HG03565 (cell line): ENCODE data around the gene SPHK1.

ENCODE experiments used
- ATAC-seq: cut with Tn5 transposase; IDR thresholded peaks from one replicate; pipeline ENCODE4 v1.9.1; 2021; ENCODE audit warnings: mild to moderate bottlenecking, moderate library complexity; ENCODE audit not compliant: unreplicated experiment

SPHK1 gene

DNA sequence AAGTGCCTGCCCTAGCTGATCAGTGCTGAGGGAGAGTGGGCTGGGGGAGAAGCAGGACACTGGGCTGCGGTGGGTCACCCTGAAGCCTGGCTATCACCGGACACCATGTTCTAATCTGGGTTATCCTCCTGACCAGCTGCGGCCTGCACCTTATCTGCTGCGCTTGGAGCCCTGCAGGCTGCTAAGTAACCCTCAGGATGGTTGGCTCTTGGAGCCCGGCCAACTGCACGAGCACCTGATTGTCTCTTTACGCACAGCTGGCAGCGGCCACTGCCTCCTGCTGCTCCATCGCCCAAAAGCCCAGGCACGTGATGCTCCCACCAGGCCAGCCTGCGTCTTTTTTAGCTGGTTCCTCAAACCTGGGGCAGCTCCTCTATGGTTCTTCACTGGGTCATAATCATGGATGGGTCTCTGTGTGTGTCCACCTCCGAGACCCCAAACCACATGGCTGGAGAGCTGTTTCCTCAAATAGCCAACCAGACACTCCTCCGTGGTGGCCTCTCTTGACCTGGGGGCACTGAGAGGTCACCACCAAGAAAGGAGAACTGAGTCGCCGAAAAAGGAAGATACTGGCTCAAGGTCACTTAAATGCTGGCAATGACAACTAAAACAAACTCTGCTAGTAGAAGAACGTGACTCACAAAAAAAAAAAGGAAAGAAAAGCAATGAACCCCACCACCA is 21.7 kb downstream of the SPHK1 start:
- no peak for ATAC-seq

DNA sequence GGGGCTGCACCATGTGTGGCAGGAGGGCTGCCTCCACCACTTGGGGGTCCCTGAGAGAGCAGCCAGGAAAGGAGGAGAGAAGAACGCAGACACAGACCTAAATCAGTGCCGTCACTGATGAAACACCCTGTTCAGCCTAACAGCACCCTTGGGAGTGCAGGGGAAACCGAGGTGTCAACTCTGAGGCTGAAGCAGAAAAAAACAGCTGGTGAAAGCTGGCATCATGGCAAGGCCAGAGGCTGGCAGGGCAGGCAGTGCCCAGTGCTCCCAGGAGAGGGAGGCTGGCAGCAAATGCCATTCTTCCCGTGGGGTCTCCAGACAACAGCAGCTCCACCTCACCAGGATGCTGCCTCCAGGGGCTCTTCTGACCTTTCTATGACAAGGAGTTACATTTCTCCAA is 23.1 kb downstream of the SPHK1 start:
- no peak for ATAC-seq

DNA sequence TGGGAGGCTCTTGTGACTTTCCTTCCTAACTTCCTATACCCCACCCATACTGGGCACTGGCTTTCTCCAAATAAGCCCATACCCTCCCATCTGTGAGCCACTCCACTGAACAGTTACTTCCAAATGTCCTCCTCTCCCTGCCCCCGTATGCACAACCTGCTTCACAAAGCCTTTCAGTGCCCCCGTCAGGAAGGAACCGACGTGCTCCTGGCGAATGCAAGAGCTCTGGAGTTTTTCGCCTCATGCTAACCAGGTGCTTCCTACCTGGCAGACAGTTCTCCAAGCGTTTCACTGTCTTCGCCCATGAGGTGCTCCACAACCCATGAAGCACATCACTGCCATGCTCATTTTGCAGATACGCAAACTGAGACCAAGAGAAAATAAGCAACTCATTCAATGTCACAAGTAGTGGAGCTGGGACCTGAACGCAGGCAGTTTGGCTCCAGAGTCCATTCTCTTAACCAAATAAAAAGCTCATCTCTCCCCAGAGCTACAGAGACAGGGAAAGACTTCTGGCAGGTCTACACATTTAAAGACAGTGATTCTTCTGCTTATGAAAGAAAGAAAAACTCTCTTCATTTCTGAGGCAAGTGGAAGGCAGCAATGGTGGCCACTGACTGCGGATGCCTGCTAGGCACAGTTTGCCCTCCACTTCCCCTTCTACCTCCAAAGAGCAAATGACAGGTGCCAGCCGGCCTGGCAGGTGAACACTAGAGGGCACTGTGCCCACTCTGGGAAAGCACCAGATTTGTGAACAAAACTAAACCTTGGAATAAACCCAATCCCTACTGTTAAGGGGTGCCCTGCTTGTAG is 23.8 kb downstream of the SPHK1 start:
- no peak for ATAC-seq

DNA sequence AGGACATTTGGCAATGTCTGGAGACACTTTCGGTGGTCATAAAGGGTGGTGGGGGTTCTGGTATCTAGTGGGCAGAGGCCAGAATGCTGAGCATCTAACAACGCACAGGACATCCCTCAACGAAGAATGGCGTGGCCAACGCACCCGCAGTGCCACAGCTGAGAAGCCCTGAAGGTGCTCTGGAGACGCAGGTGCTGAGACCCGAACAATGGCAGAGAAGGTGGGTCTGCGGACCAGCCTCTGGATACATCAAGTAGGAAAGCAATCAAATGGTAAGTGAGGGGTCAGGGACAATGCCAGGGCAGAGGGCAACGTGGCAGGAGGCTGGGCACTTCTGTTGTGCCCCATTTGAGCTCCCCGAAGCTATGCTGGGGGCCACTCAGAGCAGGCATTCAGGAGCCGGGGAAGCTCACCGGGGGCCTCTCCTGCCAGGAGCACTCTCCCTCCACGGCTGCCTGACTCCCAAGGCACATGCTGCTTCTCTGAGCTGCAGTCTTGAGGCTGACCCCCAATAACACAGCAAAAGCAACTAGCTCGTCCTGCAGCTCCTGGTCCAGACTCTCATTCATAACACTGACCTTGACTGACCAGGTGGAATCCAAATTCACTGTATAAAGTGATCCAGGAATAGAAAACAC is 26.0 kb downstream of the SPHK1 start:
- no peak for ATAC-seq

DNA sequence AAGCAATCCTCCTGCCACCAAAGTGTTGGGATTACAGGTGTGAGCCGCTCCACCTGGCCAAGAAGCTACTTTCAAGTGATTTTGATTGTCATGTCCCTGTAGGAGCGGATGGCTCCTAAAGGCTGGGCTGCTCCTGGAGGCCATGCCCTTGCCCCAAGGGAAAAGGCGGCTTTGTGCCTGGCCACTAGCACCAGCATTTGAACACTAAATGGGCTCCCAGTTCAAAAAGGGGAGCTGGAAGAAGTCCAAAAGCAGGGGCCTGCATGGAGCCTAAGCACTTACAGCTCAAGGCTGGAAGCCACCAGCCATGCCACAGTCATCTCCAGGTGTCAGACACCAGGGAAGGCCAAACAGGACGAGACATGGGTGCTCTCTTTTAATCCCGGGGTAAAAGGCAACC is 26.8 kb downstream of the SPHK1 start:
- no peak for ATAC-seq

DNA sequence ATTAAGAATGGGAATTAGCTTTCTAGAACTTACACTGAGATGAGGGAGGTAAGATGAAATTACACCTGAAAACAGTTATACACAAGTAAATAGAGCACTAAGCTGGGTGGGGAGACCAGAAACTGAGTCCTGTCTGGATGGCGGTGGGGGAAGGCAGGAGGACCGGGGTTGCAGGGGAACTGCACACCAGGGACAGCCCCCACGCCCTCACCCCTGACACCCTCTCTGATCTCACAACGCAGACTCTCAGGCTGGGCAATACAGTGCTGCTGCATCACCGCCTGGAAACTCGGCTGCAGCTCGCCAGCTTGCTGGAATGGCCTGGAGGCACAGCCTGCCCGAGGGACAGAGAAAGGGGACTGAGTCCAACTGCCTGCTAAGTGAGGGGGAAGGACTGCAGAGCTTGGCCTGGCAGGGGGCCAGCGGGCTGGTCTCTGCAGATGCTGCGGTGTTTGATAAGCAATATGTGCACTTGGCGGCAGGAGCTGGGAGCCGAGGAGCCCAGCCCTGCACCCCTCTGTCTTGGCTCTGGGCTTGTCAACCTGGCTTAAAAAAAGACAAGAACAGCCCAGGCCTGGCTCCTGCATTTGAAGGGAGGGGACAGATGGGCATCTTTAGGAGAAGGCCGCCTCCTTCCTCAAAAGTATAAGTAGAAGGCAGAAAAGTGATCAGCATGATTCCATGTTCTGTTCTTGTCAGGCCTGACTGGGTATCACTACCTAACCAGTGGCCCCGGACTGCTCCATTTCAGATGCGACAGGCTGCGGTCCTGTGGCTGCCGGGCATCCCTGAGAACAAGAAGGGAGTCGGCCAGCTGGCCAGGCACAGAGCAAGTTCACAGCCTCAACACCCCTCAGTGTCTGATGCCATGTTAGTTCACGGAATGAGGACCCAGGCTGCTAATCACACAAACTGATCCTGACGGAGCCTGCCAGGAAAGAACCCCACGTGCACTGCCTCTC is 30.2 kb downstream of the SPHK1 start:
- ATAC-seq: no peak

DNA sequence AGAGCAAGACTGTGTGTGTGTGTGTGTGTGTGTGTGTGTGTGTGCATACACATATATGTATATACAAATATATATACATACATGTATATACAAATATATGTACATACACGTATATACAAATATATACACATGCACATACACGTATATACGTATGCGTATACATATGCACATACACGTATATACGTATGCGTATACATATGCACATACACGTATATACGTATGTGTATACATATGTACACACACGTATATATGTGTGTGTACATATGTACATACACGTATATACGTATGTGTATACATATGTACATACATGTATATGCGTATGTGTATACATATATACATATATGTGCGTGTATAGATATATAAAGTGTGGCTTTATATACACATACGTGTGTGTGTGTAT is 31.4 kb downstream of the SPHK1 start:
- ATAC-seq: no peak

DNA sequence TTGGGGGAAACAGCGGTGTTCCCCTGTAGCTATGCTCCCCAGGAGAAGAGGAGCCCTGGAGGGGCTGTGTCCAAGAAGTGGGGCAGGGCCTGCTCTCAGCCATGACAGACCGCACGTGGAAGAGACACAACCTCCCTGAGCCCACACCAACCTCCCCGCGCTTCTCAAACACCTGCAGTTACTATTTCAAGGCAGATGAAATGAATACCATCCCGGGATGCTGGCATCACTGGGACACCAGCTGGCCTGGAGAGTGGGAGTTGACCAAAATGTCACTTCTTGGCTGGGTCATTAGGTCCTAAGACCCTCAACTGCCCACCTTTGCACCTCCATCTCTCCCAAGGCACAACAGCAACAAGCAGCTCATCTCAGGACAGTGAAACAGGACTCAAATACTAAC is 32.0 kb downstream of the SPHK1 start:
- no peak for ATAC-seq

DNA sequence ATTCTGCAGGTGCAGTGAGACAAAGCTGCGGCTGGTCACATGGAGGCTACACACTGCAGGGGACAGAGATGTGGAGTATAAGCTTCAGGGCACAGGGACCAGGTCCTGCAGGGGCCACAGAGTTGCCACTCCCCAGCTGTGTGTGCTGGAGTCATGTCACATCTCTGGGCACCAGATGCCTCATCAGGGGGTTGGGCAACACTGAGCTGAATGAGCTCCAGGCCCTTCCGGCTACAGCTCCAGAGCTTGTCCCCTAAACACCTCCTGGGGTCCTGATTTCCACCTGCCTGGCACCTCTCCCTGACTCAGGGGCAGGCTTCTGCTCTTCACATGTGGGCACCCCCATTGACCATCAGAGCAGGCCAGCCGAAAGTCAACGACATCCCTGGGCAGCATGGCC is 32.5 kb downstream of the SPHK1 start:
- no peak for ATAC-seq

DNA sequence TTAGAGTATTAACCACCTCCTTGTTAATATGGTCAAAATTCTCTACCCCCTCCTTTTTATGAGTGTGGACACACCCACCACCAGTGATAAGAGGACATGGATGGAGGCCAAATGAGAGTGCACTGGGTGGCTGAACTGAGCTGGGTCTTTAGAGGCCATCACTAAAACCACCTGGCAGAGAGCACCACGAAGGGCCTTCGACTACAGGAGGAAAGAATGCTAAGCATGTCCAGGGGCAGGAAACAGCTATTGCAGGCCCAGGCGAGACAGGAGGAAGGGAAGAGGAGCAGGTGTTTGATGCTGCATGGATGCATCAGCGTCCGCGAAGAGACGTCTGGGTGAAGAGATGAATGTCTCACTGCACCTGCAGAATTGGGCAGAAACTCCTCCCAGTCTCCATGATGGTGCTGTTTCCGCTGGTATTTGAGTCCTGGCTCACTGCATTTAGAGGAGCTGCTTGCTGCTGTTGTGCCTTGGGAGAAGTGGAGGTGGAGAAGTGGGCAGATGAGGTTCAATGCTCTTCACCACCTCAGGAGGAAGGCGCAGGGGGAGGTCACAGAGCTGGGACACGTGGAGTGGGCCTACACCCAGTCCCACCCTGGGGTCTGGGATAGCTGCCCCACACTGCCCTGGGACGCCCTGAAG is 33.2 kb downstream of the SPHK1 start:
- ATAC-seq: no peak

DNA sequence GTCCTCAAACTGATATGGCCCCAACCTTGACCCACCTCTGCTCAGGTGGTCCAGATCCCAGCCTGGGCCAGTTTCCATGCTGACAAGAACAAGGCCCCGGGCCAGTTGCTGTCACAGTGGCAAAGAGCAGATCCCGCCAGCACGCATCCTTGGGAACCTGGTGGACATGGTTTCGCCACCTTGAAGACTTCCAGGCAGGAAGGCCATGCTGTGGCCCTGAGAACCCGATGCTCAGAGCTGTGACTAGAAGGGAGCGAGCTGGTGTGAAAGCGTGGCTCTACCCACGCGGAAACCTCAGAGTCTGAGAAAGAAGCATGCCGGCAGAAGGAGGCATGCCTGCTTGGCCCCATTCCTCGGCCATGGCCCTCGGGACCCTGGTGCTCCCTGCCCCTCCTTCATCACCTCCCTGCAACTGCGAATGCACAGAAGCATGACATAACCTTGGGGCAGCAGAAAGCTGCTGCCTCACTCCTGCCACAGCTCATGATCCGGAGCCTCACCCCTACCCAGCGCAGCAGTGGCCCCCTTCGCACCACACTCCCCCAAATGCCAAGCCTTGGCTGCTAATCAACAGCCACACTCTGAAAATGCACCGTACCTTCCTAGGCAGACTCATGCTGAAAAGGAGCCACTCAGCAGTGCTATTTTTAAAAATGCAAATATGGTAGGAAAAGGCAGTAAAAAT is 35.3 kb downstream of the SPHK1 start:
- no peak for ATAC-seq

DNA sequence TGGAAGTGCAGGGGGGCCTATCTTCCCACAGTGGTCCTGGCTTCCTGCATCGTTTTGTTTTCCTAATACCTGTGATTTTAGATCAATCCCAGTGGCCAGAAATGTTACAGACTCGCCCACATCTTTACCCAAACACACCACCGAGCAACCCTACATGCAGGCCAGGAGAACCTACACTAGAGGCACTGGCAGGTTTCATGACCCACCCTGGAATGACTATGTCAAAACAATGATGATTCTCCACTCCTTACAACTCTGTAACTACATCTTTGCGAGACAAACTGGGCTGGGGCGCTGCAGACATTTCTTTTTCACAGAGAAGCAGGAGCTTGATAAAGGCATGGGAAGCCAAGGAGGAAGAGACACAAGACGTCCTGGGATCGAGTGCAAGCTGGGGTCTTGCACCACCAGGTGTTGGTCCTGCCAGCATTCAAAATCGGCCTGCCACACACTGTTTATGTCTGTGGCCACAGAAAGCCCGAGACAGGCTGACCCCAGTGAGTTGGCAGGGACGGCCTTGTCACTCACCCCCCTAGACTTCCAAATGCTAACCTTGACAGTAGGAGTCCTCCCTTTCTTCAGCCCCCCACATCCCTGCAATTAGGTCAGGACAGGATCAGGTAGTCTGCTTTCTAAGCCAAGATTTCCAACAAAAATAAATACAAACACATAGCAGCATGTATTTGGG is 36.1 kb downstream of the SPHK1 start:
- no peak for ATAC-seq

DNA sequence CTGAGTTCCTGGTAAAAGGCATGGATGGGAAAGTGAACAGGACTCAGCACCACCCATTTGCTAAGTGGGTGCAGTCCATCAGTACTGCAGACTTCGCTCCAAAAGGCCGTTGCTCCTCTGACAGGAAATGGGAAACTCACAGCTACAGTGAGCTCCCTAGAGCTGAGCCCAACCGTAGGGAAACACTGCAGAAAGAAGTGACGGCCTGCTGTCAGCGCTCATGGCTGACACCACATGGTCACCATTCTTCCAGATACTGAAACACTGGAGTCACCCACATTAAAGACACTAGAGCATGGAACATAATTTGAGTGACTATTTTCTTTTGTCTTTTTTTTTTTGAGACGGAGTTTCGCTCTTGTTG is 36.6 kb downstream of the SPHK1 start:
- ATAC-seq: no peak

DNA sequence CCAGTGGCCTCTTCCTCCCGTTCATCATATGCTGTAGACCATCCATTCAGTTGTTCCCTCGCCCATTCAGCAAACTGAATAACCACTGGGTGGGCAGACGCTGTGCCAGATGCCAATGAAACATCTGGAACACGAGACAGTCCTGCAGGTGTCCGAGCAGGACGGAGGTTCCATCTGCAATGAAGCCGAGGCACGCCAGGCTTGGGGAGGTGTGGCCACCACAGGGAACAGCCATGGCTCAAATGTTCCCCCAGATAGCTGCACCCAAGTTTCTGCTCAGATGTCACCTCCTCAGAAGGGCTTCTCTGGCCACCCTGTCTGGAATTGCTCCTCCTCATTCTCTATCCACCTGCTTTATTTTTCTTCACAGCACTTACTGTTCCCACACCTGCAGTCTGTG is 38.0 kb downstream of the SPHK1 start:
- no peak for ATAC-seq

DNA sequence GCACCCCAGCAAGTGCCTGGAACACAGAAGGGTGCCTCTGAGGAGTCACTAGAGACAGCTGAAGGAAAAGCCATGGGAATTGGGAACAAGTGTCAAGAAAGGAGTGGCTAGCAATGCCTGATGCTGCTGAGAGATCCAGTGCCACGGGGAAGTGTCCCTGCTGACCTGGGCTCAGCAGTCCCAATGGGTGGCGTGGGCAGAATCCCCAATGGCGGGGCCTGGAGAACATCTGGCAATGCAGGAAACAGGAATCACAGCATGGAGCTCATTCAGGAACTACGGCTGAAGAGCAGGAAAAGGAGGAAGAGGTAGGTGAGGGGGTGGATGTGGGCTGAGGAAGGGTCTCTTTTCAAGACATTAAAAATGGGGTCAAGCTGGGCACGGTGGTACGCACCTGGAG is 38.5 kb downstream of the SPHK1 start:
- ATAC-seq: no peak

DNA sequence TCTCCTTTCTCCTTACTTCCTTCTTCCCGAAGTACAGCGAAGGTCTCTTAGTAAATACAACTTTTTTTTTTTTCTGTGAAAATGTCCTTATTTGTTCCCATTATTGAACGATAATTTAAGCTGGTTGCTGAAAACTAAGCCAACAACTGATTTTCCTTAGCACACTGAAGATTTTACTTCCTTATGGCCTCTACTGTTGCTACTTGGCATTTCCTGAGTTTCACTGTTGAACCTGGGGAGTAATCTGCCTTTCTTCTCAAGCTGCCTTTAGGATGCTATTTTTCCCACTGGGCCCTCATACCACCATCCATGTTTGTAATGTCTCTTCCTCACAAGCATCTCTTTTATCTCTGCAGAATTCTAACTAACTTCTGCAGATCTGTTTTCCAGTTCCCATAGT is 42.4 kb downstream of the SPHK1 start:
- ATAC-seq: no peak

DNA sequence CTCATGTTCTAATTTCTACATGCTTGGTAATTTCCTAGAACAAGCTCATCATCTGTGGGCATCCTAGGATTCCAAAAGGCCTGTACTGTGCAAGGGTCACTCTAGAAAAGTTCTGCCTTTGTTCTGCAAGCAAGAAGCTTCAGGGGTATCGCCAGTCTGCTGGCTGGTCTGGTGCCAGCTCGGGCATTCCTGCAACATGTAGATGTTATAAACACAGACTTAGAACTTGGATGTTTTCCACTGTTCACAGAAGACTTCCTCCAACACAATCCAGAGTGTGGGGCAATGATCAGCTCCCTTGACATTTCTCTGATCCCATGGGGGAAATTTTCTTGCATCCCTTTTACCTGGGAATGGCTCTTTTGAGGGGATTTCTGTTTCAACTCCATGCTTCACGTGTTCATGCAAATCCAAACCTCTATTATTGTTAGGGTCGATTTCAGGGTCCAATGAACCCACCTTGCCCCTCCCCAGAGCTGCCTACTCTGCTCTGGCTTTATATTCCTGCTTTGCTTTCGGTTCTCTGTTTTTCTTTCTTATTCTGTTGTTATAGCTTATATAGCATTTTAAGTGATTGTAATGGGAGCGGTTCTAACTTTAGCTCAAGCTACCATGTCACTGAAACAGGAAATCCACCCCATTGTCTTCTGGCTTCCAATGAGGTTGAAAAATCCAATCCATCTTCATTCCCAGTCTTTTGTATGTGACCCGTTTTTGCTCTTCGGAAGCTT is 43.3 kb downstream of the SPHK1 start:
- no peak for ATAC-seq

DNA sequence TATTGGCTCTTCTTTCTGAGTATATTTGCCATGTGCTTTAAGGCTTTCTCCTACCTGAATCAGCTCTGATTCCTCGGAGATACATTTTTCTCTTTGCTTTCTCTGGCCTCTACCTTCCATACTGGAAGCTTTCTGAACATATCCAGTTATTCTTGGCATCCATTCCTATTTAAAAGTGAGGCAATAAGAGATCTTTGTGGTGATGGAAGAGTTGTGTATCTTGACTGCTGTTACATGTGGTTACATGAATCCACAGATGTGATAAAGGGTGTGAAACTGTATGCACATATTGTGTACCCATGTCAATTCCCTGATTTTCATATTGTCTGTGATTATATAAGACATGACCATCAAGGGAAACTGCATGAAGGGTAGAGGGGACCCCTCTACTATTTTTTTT is 44.1 kb downstream of the SPHK1 start:
- ATAC-seq: no peak

DNA sequence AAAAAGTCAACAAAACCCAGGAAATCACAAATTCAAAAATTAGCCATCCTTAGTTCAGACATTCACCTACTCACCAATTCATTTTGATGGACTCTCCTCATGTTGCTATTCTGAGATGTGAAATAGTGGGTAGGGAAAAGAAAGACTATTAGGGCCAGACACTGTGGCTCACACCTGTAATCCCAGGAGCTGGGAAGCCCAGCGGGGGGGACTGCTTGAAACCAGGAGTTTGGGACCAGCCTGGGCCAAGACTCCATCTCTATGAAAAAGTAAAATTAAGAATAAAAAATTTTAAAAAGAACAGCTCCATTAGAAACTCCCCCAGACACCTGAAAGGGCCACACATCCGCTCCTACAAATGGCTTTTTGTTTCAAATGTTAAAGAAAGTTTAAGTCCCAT is 47.1 kb downstream of the SPHK1 start:
- no peak for ATAC-seq
